GM15510 (cell line): ENCODE measurements around the gene WWOX.

Experiments
- POLR2A ChIP-seq: IDR thresholded peaks from 3 replicates; pipeline ENCODE4 v1.6.1; 2011; ENCODE audit warnings: borderline replicate concordance; ENCODE audit not compliant: insufficient read length; ENCODE audit errors: extremely low read depth

The WWOX gene

DNA sequence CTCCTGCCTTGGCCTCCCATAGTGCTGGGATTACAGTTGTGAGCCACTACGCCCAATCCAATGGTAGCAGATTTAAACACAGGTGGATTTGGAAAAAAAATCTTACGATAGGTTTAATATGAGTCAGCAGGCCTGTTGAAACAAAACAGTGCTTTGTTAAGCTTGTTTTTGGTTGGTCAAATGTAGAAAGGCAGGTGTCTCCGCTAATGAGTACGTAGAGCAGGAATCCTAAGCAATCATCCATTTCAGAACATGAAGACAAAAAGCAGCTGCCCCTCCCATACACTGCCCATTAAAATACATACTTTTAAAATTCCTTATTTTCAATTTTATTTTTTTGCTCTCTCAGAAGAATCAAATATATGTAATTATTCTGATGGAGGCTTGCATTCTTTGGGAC is 1.9 kb upstream of the WWOX start:
- TF ChIP-seq POLR2A: no peak

GRCh38 chr16:78098087-78098486 is 1.4 kb upstream of the WWOX start:
- no peak for TF ChIP-seq POLR2A

DNA sequence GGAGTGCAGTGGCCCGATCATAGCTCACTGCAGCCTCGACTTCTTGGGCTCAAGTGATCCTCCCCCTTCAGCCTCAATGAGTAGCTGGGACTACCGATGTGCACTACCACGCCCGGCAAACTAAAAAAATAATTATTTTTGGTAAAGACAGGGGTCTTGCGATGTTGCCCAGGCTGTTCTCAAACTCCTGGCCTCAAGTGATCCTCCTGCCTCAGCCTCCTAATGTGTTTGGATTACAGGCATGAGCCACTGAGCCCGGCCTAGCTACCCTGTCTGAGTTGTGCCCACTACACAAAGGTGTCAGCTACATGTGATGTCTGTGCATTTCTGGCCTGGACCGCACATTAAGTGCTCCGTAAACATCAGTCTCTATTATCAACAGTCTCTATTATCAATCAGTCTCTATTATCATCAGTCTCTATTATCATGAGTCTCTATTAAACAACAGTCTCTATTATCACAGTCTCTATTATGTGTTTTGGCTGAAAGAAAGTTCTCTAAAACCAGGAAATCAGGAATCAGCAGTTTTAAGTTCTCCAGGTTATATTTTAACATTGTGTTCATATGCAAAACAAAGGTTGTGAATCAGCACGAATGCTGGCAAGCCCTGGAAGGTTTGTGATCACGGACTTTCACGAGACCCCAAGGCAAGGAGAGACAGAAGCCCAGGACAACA is 721 bp upstream of the WWOX start:
- no peak for TF ChIP-seq POLR2A

DNA sequence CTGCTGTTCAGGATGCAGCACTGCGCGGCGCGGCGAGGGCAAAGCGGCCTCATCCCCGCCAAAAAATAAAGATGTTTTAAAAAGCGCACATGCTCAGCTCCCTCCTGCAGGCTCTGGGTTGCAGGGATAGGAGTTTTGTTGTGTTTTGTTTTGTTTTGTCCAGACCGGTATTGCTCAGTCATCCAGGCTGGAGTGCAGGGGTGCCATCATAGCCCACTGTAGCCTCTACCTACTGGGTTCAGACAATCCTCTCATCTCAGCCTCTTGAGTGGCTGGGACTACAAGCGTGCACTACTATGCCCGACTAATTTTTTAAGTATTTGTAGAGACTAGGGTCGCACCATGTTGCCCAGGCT is 636 bp downstream of the WWOX start:
- TF ChIP-seq POLR2A: no peak

DNA sequence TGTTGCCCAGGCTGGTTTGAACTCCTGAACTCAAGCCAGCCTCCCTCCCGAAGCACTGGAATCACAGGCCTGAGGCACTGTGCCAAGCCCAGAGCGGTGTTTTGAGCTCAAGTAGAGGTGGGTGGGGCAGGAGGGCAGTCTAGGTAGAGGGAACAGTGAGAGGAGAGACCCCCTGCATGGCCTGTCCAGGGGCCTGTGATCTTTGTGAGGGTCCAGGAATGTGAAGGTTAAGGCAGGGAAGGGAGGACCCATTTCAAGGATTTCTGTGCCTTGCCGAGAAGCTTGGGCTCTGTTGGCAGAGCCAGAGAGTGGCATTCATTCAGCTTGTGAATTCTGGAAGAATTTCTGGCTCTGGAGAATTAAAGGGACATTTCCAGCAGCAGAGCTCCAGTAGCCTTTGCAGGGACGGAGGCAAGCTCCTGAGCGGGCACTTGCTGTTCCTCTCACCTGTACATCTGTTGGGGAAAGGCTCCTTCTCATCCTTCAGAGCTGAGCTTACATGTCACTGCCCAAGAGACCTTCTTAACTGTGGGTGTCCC is 2.7 kb downstream of the WWOX start:
- no peak for TF ChIP-seq POLR2A

DNA sequence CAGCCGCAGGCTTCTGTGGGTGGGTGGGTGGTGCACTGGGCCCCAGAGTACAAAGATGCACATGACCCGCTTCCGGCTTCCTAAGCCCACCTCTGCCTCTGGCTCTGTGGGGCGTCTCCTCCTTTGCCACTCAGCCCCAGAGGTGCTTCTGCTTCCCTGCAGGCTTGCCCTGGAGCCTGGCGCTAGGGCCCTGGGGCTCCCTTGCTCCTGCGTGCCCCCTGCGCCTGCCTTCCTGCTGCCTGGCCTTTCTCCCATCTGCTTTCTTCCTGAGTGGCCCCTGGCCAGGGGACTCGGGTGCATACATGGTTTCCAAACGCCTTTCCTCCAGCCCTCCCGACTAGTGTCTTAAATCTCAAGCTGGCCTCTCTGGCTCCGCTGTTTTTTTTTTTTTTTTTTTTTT is 3.4 kb downstream of the WWOX start:
- TF ChIP-seq POLR2A: no peak

- TF ChIP-seq POLR2A: no peak
Observed at GRCh38 chr16:78105517-78105916, 6.1 kb downstream of the WWOX start.

- no peak for TF ChIP-seq POLR2A
Observed at GRCh38 chr16:78106686-78107085, 7.2 kb downstream of the WWOX start.

DNA sequence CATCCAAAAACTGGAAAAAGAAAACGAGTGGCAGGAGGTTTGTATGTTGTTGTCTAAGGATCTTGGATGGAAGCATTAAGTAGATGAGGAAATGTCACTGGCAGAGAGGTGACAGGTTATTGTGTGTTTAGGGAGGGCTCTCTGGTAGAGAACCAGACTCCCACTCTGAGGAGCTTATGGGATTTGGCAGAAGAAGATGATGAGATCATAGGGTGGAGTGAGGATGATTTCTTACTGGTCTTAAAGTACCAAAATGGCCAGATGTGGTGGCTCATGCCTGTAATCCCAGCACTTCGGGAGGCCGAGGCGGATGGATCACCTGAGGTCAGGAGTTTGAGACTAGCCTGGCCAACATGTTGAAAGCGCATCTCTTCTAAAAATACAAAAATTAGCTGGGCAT is 9.0 kb downstream of the WWOX start:
- TF ChIP-seq POLR2A: no peak

GRCh38 chr16:78113258-78113657 is 13.8 kb downstream of the WWOX start:
- TF ChIP-seq POLR2A: no peak

DNA sequence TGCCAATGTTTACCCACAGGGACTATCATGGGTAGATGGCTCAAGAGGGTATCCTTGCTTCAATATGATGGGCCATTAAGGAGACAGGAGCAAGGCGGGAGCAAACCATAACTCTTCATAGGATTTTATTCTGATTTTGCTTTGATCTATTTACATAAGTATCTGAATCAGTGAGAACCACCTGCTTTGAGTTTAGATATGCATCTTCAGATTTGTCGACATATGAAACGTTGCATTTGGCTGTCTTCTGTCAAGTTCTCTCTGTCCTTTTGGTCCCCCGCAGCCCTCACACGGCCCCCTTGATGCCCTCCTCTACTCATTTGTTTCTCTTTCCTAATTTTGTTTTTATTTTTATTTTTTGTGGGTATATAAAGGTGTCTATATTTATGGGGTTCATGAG is 16.2 kb downstream of the WWOX start:
- no peak for TF ChIP-seq POLR2A

DNA sequence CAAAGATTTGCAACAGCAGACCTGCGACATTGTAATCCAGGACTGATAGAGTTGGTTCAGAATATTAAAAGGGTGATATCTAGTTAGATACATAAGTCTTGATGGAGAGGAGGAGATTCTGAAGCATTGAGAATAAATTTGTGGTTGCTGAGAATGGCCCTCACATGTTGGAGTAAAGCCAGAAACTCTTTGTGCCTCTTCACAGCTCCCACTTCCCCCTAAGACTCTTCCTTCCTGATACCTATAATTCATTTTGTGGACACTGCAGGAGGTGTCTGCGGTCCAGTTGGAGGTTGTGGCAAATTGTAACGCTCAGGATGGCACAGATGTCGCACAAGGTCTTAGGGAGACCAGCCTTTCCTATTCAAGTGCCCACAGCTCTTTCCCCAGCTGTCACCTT is 17.5 kb downstream of the WWOX start:
- no peak for TF ChIP-seq POLR2A

DNA sequence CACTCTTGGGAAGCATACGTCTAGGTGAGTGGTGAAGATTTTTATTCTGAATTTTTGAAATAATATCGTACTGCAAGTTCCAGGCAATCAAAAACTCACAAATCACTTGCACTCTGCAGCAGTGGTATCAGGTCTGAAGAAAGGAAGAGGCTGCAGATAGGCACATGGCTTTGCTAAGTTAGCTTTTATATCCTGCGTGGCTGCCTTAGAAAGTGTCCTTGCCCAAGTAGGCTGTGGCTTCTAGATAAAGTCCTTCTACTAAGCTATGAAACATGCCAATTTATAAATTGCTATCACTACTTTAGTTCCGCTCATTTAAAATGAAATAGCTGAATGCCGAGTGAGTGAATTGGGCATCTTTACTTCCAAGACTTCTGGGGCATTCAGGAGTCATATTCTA is 17.9 kb downstream of the WWOX start:
- TF ChIP-seq POLR2A: no peak

- no peak for TF ChIP-seq POLR2A
Observed at GRCh38 chr16:78118469-78119025, 19.1 kb downstream of the WWOX start.

DNA sequence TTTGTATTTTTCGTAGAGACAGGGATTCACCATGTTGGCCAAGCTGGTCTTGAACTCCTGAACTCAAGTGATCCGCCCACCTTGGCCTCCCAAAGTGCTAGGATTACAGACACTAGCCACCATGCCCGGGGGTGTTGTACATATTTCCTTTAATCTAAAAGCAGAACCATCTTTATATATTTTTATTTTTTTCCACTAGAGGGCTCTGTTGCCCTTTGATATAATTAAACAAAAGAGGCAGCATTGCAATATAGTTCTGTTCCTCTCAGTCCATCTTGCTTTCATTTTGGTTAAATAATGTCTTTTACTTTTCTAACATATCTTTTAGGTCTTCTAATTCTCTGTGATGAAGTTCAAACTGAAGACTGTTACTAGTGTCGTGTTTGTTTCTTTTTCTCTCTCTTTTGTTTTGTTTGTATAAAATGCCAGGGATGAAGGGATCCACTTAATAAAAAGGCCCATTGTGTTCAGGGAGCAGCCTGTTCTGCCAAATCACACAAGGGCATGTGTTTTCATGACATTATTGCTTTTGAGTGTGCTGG is 23.4 kb downstream of the WWOX start:
- no peak for TF ChIP-seq POLR2A
